Measurements from ENCODE around the gene USH2A. TPM values are rescaled to one million over a fixed set of nuclear protein-coding genes. Genes with fewer than 3 reads are reported as not detected.

The USH2A gene
- total RNA-seq, 1 donor, result under 0.01 TPM

DNA sequence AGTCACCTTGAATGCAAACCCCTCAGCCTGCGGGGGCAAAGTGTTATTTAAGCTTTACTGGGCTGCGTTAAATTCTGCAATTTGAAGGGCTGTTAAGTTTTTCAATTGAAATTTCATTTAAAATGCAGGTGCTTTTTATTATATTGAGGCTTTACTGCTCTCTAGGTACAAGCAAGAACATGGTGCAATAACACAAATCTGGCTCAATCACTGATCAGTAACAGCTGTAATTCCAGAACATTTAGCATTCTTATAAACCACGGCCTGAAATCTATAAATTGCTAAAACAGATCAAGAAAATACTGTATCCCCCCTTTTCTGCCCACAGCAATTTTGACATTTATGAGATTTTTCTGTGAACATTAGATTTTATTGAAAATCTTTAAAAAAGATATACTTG is 533.4 kb downstream of the USH2A start:
- DNase-seq (ENCODE audit: low read depth), result no peak
- no peak for TF ChIP-seq CTCF (IDR thresholded peaks at IDR 0.05; ENCODE audit: insufficient read depth, low read depth, low read length)
- no peak overlapping the region for H3K4me3 ChIP-seq (ENCODE audit: low read depth, low read length)

GRCh38 chr1:215888159-215888558 is 535.1 kb downstream of the USH2A start:
- DNase-seq (ENCODE audit: low read depth), result no peak
- H3K4me3 ChIP-seq (ENCODE audit: low read depth, low read length), result no peak overlapping the region
- no peak for TF ChIP-seq CTCF (IDR thresholded peaks at IDR 0.05; ENCODE audit: insufficient read depth, low read depth, low read length)

GRCh38 chr1:215887627-215888026 is 535.6 kb downstream of the USH2A start:
- DNase-seq (ENCODE audit: low read depth), result no peak
- no peak overlapping the region for H3K4me3 ChIP-seq (ENCODE audit: low read depth, low read length)
- no peak for TF ChIP-seq CTCF (IDR thresholded peaks at IDR 0.05; ENCODE audit: insufficient read depth, low read depth, low read length)

- TF ChIP-seq CTCF (IDR thresholded peaks at IDR 0.05; ENCODE audit: insufficient read depth, low read depth, low read length), result no peak
- no peak overlapping the region for H3K4me3 ChIP-seq (ENCODE audit: low read depth, low read length)
- DNase-seq (ENCODE audit: low read depth), result no peak
These were observed 540.2 kb downstream of the USH2A start for GRCh38 chr1:215883004-215883403.

- H3K4me3 ChIP-seq (ENCODE audit: low read depth, low read length), result no peak overlapping the region
- no peak for TF ChIP-seq CTCF (IDR thresholded peaks at IDR 0.05; ENCODE audit: insufficient read depth, low read depth, low read length)
- no peak for DNase-seq (ENCODE audit: low read depth)
These were observed 544.4 kb downstream of the USH2A start for GRCh38 chr1:215878843-215879242.

DNA sequence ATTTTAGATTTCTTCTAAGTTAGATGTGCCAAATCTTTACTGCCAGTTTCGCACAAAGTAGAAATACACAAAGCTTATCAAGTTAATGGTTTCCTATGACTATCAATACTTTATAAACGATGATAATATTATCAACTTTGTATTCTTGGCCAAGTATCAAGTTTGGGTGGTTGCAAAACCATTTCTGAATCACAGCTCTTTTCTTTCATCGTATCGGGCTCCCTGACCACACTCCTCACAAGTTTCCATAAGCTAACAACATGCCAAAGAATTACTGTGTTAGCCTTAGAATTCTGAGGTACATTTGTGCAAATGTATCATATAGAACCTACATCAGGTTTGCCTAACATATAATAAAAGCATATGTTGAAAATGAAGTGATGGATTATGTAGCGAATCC is 545.1 kb downstream of the USH2A start:
- H3K4me3 ChIP-seq (ENCODE audit: low read depth, low read length), result no peak overlapping the region
- no peak for DNase-seq (ENCODE audit: low read depth)
- no peak for TF ChIP-seq CTCF (IDR thresholded peaks at IDR 0.05; ENCODE audit: insufficient read depth, low read depth, low read length)

DNA sequence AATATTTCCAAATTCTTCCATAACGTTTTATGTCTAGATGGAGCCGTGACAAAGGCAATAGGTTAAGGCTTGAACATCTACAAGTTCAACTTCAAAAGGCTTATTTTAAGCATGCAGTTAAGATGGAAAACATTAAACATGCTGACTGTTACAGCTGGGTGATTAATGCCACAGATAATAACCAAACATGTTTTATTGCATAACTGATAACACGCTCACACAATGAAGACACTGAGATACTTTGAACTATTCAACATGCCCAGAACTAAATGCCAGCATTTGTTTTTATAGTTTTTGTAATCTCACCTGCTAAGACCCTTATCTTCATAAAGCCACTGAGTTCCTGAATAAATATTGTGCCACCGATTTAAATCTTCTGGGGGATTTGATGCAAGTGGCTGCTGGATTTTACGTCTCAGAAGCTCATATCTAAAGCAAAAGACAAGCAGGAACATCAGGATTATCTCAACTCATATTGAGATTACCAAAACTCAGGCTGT is 545.7 kb downstream of the USH2A start:
- H3K4me3 ChIP-seq (ENCODE audit: low read depth, low read length), result no peak overlapping the region
- no peak for TF ChIP-seq CTCF (IDR thresholded peaks at IDR 0.05; ENCODE audit: insufficient read depth, low read depth, low read length)

More for the DNA sequence above, 545.7 kb downstream of the USH2A start:
- no peak for DNase-seq (ENCODE audit: low read depth)
